EL (cell line): Measurements from ENCODE around the gene CBLB.
"Not testable (repeated sequence)": the region's sequence is repeated elsewhere in the genome, so short reads cannot be mapped to it uniquely, and the experiment has no call there.

Source experiments
- DNase-seq: peaks from one replicate; pipeline ENCODE4 v3.0.0-alpha.2; 2016

CBLB gene

GRCh38 chr3:105815331-105815730, 53.5 kb downstream of the CBLB start:
- not testable (repeated sequence) for DNase-seq

DNA sequence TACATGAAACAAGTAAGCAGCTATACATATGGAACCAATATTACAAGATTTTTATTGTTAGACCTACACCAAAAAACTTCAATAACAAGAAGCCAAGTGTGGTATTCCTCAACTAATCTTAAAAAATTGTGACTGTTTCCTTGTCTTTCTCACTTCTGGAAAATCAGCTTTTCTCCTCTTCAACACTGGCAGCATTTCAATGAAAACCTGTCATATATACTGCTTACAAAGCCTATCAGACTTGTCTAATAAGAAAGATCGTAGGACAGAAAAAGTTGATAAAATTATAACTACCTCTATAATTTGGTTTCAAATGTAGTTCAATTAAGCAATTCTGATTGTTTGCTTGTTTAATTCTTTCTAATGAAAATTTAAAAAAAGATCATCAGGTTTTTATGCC, 55.1 kb downstream of the CBLB start:
- DNase-seq: no peak

- peak; percentile 77 for DNase-seq
These were observed 56.6 kb downstream of the CBLB start for GRCh38 chr3:105812194-105812586.

DNA sequence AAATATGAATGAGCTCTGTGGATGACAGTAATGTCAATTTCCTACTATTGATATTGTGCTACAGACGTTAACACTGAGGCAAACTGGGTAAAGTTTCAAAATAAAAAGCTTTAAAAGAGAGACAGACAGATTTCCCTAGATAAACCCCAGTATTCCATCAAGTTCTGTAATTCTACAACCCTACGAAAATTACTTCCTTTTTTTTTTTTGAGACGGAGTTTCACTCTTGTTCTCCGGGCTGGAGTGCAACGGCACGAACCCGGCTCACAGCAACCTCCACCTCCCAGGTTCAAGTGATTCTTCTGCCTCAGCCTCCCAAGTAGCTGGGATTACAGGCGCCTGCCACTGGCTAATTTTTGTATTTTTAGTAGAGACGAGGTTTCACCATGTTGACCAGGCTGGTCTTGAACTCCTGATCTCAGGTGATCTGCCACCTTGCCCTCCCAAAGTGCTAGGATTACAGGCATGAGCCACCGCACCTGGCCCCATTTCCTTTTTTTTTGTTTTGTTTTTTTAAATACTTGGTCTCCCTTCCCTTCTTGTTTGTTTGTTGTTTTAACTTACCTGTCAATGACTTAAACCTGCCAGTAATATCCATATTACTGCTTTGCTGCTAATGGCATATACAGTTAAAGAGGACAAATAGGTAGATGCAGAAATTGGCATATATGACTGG, 57.2 kb downstream of the CBLB start:
- DNase-seq: no peak

DNA sequence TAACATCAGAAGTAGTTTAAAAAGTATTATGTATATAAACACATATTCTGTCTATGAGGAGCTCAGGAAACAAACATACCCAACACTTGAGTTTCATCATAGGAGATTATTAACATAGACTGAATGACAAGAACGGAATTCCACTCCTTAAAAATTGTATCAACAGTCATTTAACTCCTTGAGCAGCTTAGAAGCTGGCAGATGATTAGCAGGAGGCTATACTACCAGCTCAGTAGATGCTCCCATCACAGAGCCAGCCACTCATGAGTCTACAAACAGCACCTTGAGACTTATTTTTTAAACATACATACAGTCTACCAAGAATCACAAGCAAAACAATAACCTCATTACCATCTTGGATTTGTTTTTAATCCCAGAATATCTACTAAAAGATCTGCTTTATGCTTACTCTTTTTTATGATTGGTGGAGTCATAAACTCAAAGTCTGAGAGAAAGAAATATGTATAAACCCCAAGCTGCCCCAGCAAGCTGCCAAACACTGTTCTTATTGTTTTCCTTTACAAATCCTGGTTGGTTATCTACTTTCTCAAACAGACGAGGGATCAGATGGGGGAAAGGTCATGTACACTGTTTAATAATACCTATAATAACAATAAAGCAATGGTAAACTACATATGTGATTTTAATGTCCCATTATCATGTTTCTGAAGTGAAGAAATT, 59.5 kb downstream of the CBLB start:
- DNase-seq: no peak

- no peak for DNase-seq
These were observed 61.1 kb downstream of the CBLB start for GRCh38 chr3:105807701-105808100.

- DNase-seq: no peak
These were observed 61.7 kb downstream of the CBLB start for GRCh38 chr3:105807146-105807545.

GRCh38 chr3:105806359-105806758, 62.5 kb downstream of the CBLB start:
- peak; percentile 88 for DNase-seq

DNA sequence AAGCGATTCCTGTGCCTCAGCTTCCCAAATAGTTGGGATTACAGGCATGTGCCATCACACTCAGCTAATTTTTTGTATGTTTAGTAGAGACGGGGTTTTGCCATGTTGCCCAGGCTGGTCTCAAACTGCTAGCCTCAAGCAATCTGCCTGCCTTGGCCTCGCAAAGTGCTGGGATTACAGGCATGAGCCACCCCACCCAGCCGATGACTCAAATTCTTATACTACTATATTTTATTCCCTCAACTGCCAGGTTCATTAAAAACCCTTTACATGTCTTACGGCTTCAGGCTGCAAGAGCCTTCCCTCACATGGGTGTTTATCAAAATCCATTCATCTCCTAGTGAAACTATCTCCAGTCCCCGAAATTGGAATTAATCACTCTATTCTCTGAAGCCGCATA, 63.4 kb downstream of the CBLB start:
- DNase-seq: peak; percentile 29

GRCh38 chr3:105802118-105802706, 66.6 kb downstream of the CBLB start:
- DNase-seq: no peak

DNA sequence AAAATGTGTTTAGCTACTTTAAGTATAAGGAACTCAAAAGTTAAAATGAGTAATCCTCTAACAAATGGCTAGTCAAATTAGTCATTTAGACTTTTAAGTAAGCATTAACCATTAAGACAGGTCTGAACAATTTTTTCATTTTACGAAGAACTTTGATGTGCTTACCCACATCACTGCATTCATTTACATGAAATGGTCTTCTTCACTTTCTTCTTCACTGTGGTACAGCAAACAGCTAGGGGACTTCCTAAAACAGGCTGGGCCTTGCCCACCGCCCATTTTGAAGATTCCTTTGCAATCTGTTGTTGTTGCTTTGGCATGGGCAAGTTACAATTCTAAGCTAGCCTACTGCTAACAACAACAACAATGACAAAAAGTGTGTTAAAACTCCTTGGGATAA, 67.4 kb downstream of the CBLB start:
- no peak for DNase-seq

DNA sequence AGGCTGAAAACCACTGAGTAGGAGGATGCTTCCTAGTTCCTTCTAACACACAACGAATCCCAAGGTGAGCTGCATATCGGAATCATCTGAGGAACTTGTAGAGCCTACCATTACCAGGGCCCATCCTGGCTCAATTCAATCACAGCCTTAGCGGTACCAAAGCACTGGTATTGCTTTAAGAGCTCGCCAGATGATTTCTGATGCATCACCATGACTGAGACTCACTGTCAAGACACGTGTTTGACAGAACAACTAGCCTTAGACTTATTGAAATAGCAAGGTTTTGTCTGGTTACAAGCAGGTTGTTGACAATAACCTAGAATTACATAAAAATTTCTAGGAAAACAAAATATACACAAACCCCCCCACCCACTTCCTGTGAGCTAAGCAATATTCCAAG, 68.5 kb downstream of the CBLB start:
- DNase-seq: no peak

DNA sequence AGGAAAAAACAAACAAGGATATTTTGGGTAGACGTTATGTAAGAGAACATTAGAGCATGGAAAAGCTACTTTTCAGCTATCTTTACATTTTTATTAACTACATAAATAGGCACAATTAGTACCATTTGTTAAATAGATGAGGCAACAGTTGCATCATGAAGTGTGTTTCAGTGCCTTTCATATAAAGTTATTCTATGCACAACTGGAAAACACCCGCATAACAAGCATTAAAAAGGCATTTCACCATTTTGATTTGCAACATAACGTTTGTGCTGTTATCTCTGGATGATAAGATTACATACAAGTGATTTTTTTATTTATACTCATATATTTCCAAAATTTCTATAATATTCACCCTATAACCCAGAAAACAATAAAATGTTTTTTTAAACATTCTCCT, 69.5 kb downstream of the CBLB start:
- no peak for DNase-seq

GRCh38 chr3:105798381-105798934, 70.4 kb downstream of the CBLB start:
- no peak for DNase-seq

DNA sequence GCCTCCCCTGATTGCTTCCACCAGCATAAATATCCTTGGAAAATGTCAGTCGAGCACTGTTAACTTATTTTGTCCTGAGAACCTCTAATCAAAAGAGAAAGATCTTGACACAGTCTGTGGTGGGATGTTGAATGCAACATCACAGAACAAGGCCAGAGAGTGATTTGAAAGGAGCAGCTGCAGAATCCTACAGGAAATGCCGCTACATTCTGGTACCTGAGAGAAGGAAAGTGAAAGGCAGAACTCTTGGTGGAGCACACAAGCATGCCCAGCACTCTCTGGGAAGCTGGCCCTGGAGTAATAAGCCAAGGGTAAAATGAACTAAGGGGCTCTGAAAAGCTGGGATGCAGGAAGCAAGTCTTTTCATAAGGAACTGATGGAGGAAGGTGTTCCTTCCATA, 75.8 kb downstream of the CBLB start:
- DNase-seq: peak; percentile 39

GRCh38 chr3:105791919-105792786, 76.7 kb downstream of the CBLB start:
- peak; percentile 96 for DNase-seq

DNA sequence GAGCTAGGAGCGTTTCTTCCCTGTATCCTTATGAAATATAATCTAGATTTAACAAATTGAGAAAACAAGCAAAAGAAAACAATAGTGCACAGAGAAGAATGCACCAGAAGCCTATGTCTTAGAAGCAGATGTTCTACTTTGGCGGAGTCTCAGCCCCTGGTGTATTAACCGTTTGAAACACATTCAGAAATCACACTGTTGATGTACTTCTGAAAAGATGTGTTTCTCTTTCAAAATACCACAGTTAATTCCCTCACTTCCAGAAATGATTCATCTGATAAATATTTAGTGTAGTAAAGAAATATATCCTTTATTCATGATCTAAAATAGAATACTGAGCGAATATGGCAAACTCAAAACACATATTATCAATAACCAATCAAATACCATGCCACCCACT, 77.7 kb downstream of the CBLB start:
- peak; percentile 51 for DNase-seq

- no peak for DNase-seq
These were observed 78.3 kb downstream of the CBLB start for GRCh38 chr3:105790534-105790933.

DNA sequence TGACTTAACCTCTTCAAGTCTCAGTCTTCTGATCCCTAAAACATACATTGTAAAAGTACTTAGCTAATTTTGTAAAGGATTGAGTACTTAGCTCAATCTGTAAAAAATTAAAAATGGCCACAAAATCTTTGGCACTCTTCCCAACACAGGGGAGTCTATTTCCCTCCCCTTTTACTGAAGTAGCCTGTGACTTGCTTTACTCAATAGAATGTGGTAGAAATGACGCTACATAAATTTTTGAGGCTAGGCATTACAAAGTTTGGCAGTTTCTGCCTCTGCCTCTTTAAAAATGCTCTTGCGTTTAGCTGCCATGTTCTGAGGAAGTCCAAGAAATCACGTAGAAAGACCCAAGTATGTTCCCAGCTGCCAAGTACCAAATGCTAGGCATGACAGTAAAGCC, 80.2 kb downstream of the CBLB start:
- no peak for DNase-seq

DNA sequence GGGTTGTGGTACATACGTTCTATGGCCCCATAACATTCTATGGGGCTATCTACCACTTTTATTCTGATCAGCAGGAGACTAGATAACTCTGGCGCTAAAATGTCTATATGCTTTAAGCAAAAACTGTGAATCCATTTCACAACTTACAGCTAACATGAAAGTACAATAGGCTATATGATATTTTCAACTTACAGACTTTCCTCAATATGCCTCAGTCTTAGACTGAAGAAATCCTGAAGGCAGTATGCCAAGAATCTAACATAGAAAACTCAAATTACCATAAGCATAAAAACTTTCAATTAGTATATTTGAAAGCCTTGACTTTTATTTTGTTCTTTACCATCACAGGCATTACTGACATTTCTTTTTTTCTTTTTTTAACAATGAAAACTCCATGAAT, 81.4 kb downstream of the CBLB start:
- no peak for DNase-seq

DNA sequence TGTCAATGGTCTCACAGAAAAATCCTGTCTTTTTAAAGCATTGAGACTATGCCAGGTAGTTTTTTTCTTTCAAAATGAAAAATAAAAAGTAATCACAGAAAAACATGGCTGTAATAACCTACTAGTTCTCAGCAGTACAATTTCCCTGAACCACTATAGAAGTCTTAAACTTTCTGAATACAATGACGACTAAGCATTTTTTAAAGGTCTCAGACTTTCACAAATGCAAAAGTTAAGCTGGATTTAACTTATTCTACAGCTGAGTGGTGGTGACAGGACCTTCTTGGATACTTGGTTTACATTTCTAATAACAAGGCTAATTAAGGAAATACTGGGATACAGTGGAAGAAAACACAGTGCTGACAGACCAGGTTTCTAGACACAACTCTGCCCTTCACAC, 81.8 kb downstream of the CBLB start:
- DNase-seq: no peak

DNA sequence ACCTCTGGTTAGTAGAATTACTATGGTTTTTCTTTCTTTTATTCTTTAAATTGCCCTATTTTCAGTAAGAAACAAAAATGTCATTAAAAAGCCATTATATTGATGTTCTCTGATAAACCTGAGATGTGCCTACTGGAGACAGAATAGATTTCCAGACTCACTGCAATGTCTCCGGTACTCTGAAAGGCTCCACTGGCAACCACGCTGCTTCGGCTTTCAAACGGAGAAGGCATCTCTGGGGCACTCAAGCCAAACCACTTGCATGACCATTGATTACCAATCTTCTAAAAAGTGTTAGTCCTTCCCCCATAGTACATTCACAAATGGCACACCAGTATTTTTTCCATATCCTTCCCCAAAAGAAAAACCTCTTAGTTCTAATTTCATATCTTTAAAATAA, 82.6 kb downstream of the CBLB start:
- DNase-seq: no peak

- no peak for DNase-seq
These were observed 83.0 kb downstream of the CBLB start for GRCh38 chr3:105785803-105786202.
